ENCODE results near the gene ARID5B.

The ARID5B gene

GRCh38 chr10:61991166-61991565 is 89.7 kb downstream of the ARID5B start:
- DNase-seq (ENCODE audit: low read depth), result no peak

GRCh38 chr10:61992059-61992460 is 90.6 kb downstream of the ARID5B start:
- no peak for DNase-seq (ENCODE audit: low read depth)

GRCh38 chr10:61992671-61993668 is 91.5 kb downstream of the ARID5B start:
- no peak for DNase-seq (ENCODE audit: low read depth)

GRCh38 chr10:61993711-61994401 is 92.4 kb downstream of the ARID5B start:
- DNase-seq (ENCODE audit: low read depth), result no peak

- DNase-seq (ENCODE audit: low read depth), result no peak
Measured at GRCh38 chr10:61994405-61995219, 93.1 kb downstream of the ARID5B start.

- DNase-seq (ENCODE audit: low read depth), result no peak
Measured at GRCh38 chr10:61995220-61995503, 93.7 kb downstream of the ARID5B start.

- DNase-seq (ENCODE audit: low read depth), result no peak
Measured at GRCh38 chr10:61998937-61999336, 97.4 kb downstream of the ARID5B start.

GRCh38 chr10:62000037-62000603 is 98.6 kb downstream of the ARID5B start:
- no peak for DNase-seq (ENCODE audit: low read depth)

GRCh38 chr10:62000726-62001125 is 99.2 kb downstream of the ARID5B start:
- DNase-seq (ENCODE audit: low read depth), result no peak

- no peak for DNase-seq (ENCODE audit: low read depth)
Measured at GRCh38 chr10:62001898-62002297, 100.4 kb downstream of the ARID5B start.

- DNase-seq (ENCODE audit: low read depth), result no peak
Measured at GRCh38 chr10:62002753-62003152, 101.3 kb downstream of the ARID5B start.

GRCh38 chr10:62004042-62004441 is 102.5 kb downstream of the ARID5B start:
- no peak for DNase-seq (ENCODE audit: low read depth)

- DNase-seq (ENCODE audit: low read depth), result no peak
Measured at GRCh38 chr10:62005281-62005680, 103.8 kb downstream of the ARID5B start.

GRCh38 chr10:62005687-62006086 is 104.2 kb downstream of the ARID5B start:
- DNase-seq (ENCODE audit: low read depth), result no peak

GRCh38 chr10:62007145-62007544 is 105.6 kb downstream of the ARID5B start:
- DNase-seq (ENCODE audit: low read depth), result no peak

- DNase-seq (ENCODE audit: low read depth), result no peak
Measured at GRCh38 chr10:62008196-62008595, 106.7 kb downstream of the ARID5B start.

GRCh38 chr10:62008946-62009345 is 107.4 kb downstream of the ARID5B start:
- no peak for DNase-seq (ENCODE audit: low read depth)

GRCh38 chr10:62010366-62010765 is 108.9 kb downstream of the ARID5B start:
- no peak for DNase-seq (ENCODE audit: low read depth)

GRCh38 chr10:62011558-62011957 is 110.1 kb downstream of the ARID5B start:
- no peak for DNase-seq (ENCODE audit: low read depth)

GRCh38 chr10:62012318-62012717 is 110.8 kb downstream of the ARID5B start:
- no peak for DNase-seq (ENCODE audit: low read depth)

GRCh38 chr10:62014510-62014909 is 113.0 kb downstream of the ARID5B start:
- no peak for DNase-seq (ENCODE audit: low read depth)

- no peak for DNase-seq (ENCODE audit: low read depth)
Measured at GRCh38 chr10:62015994-62016393, 114.5 kb downstream of the ARID5B start.
